Brain microvascular endothelial cell (primary cell): ENCODE results near the gene FOLR2.
"Not testable (repeated sequence)": the region's sequence is repeated elsewhere in the genome, so short reads cannot be mapped to it uniquely, and the experiment has no call there.

Source experiments
- DNase-seq: peaks from one replicate; pipeline ENCODE4 v3.0.0-alpha.2; 2020
- H3K27ac ChIP-seq: fragments of 250-450 bp; sonication (Bioruptor Pico); 2 replicates; pipeline ENCODE4 v1.5.1; 2020; ENCODE audit warnings: mild to moderate bottlenecking, moderate library complexity
- H3K27me3 ChIP-seq: fragments of 250-450 bp; sonication (Bioruptor Pico); replicated peaks from 2 replicates; pipeline ENCODE4 v1.5.1; 2020; ENCODE audit warnings: mild to moderate bottlenecking
- H3K36me3 ChIP-seq: fragments of 250-450 bp; sonication (Bioruptor Pico); replicated peaks from 2 replicates; pipeline ENCODE4 v1.5.1; 2020; ENCODE audit warnings: mild to moderate bottlenecking
- H3K4me3 ChIP-seq: 2 replicates; pipeline ENCODE4 v1.5.1; 2011; ENCODE audit warnings: low read depth, mild to moderate bottlenecking, control low read depth, low read length, moderate library complexity
- CTCF ChIP-seq: IDR thresholded peaks from 2 replicates; pipeline ENCODE4 v1.5.1; 2011; ENCODE audit warnings: low read depth, mild to moderate bottlenecking, moderate library complexity, low read length, control low read depth, inconsistent platforms; ENCODE audit errors: missing control alignments
- in situ Hi-C: cut with HindIII; loops from 2 replicates; pipeline ENCODE4 v1.10.0; 2017; ENCODE audit warnings: low sequenced_read_pairs, low pct_ligation_motif_present

The FOLR2 gene

GRCh38 chr11:72204886-72205285, 11.7 kb upstream of the FOLR2 start:
- no peak for DNase-seq

GRCh38 chr11:72206794-72207193, 9.8 kb upstream of the FOLR2 start:
- H3K27ac ChIP-seq, in situ Hi-C loops, DNase-seq, H3K27me3 ChIP-seq, H3K36me3 ChIP-seq, H3K4me3 ChIP-seq: not testable (repeated sequence)

More at GRCh38 chr11:72204886-72205285, 11.7 kb upstream of the FOLR2 start:
- TF ChIP-seq CTCF = no peak
- Histone ChIP-seq H3K27ac (no peak overlapping the region), H3K36me3 (no peaks in the 10 kb centered on the region), H3K27me3 (no peaks in the 10 kb centered on the region), H3K4me3 (no peak overlapping the region)
- in situ Hi-C loops = no loop called here

- DNase-seq = no peak
Measured at GRCh38 chr11:72208281-72208680, 8.3 kb upstream of the FOLR2 start.

GRCh38 chr11:72209101-72209500, 7.5 kb upstream of the FOLR2 start:
- in situ Hi-C loops = no loop called here
- Histone ChIP-seq H3K27me3 (no peaks in the 10 kb centered on the region), H3K4me3 (no peak overlapping the region), H3K27ac (no peak overlapping the region), H3K36me3 (no peaks in the 10 kb centered on the region)
- no peak for TF ChIP-seq CTCF
- DNase-seq = no peak

More at GRCh38 chr11:72208281-72208680, 8.3 kb upstream of the FOLR2 start:
- in situ Hi-C loops = no loop called here
- no peaks in the 10 kb centered on the region for H3K27me3 ChIP-seq
- TF ChIP-seq CTCF = no peak
- H3K4me3 ChIP-seq = no peak overlapping the region
- no peaks in the 10 kb centered on the region for H3K36me3 ChIP-seq
- H3K27ac ChIP-seq = no peak overlapping the region

- peaks cover 4% of the 10 kb centered on the region for H3K27me3 ChIP-seq
- no peak overlapping the region for H3K27ac ChIP-seq
- in situ Hi-C loops = no loop called here
- TF ChIP-seq CTCF = no peak
- DNase-seq = no peak
- no peaks in the 10 kb centered on the region for H3K36me3 ChIP-seq
- no peak overlapping the region for H3K4me3 ChIP-seq
Measured at GRCh38 chr11:72217841-72218240, 1.2 kb downstream of the FOLR2 start.

- no peaks in the 10 kb centered on the region for H3K36me3 ChIP-seq
- H3K27me3 ChIP-seq = peaks cover 4% of the 10 kb centered on the region
- no peak overlapping the region for H3K27ac ChIP-seq
- DNase-seq = no peak
- no peak for TF ChIP-seq CTCF
- in situ Hi-C loops = no loop called here
- no peak overlapping the region for H3K4me3 ChIP-seq
Measured at GRCh38 chr11:72218251-72218745, 1.7 kb downstream of the FOLR2 start.
